GM21576 (cell line): Measurements from ENCODE around the gene COL4A6.
"Not testable (repeated sequence)": the region's sequence is repeated elsewhere in the genome, so short reads cannot be mapped to it uniquely, and the experiment has no call there.

Experiments
- ATAC-seq: cut with Tn5 transposase; IDR thresholded peaks from one replicate; pipeline ENCODE4 v1.9.1; 2021; ENCODE audit warnings: mild to moderate bottlenecking, moderate library complexity; ENCODE audit not compliant: unreplicated experiment

The COL4A6 gene

GRCh38 chrX:108438110-108438623, at the start of gene COL4A6:
TSS of gene COL4A6 (minus strand) at chrX:108438422. CDS start at chrX:108438196, 226 bp downstream.
- ATAC-seq: no peak

- ATAC-seq: no peak
Measured at GRCh38 chrX:108485960-108486359, 47.7 kb upstream of the COL4A6 start.

- no peak for ATAC-seq
Measured at GRCh38 chrX:108484251-108484650, 46.0 kb upstream of the COL4A6 start.

- ATAC-seq: not testable (repeated sequence)
Measured at GRCh38 chrX:108481528-108481927, 43.3 kb upstream of the COL4A6 start.

- no peak for ATAC-seq
Measured at GRCh38 chrX:108473979-108474378, 35.8 kb upstream of the COL4A6 start.

- no peak for ATAC-seq
Measured at GRCh38 chrX:108468486-108468885, 30.3 kb upstream of the COL4A6 start.

- no peak for ATAC-seq
Measured at GRCh38 chrX:108464604-108465003, 26.4 kb upstream of the COL4A6 start.

- ATAC-seq: no peak
Measured at GRCh38 chrX:108456971-108457477, 18.8 kb upstream of the COL4A6 start.

GRCh38 chrX:108453841-108454240, 15.6 kb upstream of the COL4A6 start:
- ATAC-seq: no peak

- no peak for ATAC-seq
Measured at GRCh38 chrX:108447303-108447702, 9.1 kb upstream of the COL4A6 start.

GRCh38 chrX:108442901-108443464, 4.8 kb upstream of the COL4A6 start:
- no peak for ATAC-seq

- no peak for ATAC-seq
Measured at GRCh38 chrX:108439961-108440696, 1.9 kb upstream of the COL4A6 start.

- ATAC-seq: no peak
Measured at GRCh38 chrX:108439426-108439942, 1.3 kb upstream of the COL4A6 start, which contains the start of gene COL4A5. TSS of gene COL4A5 (plus strand) at chrX:108439838. CDS start at chrX:108440126, 288 bp downstream.

- ATAC-seq: no peak
Measured at GRCh38 chrX:108437349-108438109, 693 bp downstream of the COL4A6 start.

- ATAC-seq: no peak
Measured at GRCh38 chrX:108435261-108435660, 3.0 kb downstream of the COL4A6 start.

GRCh38 chrX:108426262-108426661, 12.0 kb downstream of the COL4A6 start:
- ATAC-seq: no peak

GRCh38 chrX:108420481-108420880, 17.7 kb downstream of the COL4A6 start:
- ATAC-seq: no peak

- no peak for ATAC-seq
Measured at GRCh38 chrX:108419401-108419800, 18.8 kb downstream of the COL4A6 start.

GRCh38 chrX:108417257-108417656, 21.0 kb downstream of the COL4A6 start:
- no peak for ATAC-seq

- ATAC-seq: no peak
Measured at GRCh38 chrX:108415891-108416290, 22.3 kb downstream of the COL4A6 start.

GRCh38 chrX:108415146-108415545, 23.1 kb downstream of the COL4A6 start:
- no peak for ATAC-seq
